ENCODE data around the gene ST7.

Gene ST7

DNA sequence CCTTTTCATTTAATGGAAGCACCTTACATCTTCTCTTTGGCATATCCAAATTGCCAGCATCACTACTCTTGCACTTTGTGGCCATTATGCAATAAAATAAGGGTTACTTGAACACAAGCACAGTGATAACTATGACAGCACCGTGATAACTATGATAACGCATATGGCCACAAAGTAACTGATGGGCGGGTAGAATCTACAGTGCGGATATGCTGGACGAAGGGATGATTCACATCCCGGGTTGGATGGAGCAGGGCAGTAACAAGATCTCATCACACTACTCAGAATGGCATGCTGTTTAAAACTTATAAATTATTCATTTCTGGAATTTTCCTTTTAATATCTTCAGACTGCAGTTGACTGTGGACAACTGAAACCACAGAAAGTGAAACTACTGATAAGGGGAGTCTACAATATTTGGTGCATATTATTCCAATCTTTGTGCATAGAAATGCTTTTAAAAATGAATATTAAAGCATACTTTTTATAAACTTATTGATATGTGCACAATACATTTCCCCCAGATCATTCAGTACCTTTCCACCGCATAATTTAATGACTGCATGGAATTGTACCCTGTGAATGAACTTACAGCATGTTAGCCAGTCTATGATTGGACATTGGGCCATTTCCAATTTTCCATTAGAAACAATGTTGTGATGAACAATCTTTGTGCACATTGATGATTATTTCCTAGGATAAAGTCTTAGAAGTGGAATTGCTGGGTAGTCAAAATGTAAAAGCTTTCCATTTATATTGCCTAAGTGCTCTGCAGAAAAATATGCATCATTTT, 233.1 kb downstream of the ST7 start:
- Histone ChIP-seq H3K4me3 (replicated peaks; ENCODE audit: low read depth, low read length) (no peak overlapping the region), H3K36me3 (ENCODE audit: control insufficient read depth, insufficient read depth, low read length) (no peaks in the 10 kb centered on the region; the same call in 1 of the 2 replicates), H3K27me3 (replicated peaks; ENCODE audit: control insufficient read depth, insufficient read depth, low read length) (no peaks in the 10 kb centered on the region)
- TF ChIP-seq, protein P1, sequence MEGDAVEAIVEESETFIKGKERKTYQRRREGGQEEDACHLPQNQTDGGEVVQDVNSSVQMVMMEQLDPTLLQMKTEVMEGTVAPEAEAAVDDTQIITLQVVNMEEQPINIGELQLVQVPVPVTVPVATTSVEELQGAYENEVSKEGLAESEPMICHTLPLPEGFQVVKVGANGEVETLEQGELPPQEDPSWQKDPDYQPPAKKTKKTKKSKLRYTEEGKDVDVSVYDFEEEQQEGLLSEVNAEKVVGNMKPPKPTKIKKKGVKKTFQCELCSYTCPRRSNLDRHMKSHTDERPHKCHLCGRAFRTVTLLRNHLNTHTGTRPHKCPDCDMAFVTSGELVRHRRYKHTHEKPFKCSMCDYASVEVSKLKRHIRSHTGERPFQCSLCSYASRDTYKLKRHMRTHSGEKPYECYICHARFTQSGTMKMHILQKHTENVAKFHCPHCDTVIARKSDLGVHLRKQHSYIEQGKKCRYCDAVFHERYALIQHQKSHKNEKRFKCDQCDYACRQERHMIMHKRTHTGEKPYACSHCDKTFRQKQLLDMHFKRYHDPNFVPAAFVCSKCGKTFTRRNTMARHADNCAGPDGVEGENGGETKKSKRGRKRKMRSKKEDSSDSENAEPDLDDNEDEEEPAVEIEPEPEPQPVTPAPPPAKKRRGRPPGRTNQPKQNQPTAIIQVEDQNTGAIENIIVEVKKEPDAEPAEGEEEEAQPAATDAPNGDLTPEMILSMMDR (IDR thresholded peaks at IDR 0.05; ENCODE audit: insufficient read depth, low read length, poor library complexity, severe bottlenecking): no peak
- no peak for DNase-seq (ENCODE audit: extremely low read depth, insufficient read length)

DNA sequence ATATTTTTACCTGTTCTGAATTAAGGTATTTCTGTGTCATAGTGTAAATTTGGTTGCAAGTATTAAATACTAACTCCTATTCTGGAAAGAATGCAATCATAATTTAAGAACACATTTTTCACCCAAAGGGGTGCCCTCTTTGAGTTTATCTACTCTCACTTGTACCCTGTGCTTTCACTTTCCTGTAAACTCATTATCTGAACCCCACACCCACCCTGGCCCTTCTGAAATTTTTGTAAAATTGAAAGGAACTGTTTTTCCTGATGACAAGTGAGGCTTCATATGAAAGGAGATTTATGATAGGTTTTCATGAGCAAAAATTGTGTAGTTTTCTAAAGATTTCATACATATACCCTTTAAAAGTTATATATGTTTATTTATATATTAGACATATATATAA, 235.1 kb downstream of the ST7 start:
- no peak overlapping the region for H3K4me3 ChIP-seq (replicated peaks; ENCODE audit: low read depth, low read length)
- DNase-seq (ENCODE audit: extremely low read depth, insufficient read length): no peak
- H3K27me3 ChIP-seq (replicated peaks; ENCODE audit: control insufficient read depth, insufficient read depth, low read length): no peaks in the 10 kb centered on the region
- H3K36me3 ChIP-seq (ENCODE audit: control insufficient read depth, insufficient read depth, low read length): no peaks in the 10 kb centered on the region; the same call in 1 of the 2 replicates
- TF ChIP-seq, protein P1 (IDR thresholded peaks at IDR 0.05; ENCODE audit: insufficient read depth, low read length, poor library complexity, severe bottlenecking): no peak

DNA sequence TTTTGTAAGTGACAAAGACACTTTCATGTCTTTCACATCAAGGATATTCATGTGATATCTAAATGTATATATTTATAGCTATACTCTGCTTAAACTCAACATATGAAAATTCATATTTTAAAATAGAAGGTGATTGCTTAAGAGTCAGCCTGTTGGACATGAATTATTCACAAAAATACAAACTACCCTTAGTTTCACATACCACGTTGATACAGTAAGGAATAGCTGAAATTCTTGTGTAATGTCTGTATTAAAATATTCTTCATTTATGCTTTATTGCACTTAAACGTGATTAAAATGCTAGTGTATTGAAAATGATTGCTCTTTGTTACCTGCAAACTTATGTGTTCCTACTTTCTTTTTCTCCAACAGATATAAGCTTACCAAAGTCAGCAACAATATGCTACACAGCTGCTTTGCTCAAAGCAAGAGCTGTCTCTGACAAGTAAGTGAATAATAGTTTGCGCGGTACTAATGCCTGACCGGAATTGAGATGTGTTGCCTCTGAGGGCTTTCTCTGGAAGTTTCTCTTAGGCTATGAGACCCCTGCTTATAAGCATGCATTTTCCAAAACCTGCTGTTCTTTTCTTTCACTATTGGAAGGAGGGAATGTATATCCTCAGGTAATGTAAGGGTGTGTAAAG, 235.8 kb downstream of the ST7 start:
- Histone ChIP-seq H3K36me3 (ENCODE audit: control insufficient read depth, insufficient read depth, low read length) (no peaks in the 10 kb centered on the region; the same call in 1 of the 2 replicates), H3K27me3 (replicated peaks; ENCODE audit: control insufficient read depth, insufficient read depth, low read length) (no peaks in the 10 kb centered on the region), H3K4me3 (replicated peaks; ENCODE audit: low read depth, low read length) (no peak overlapping the region)
- TF ChIP-seq, protein P1 (IDR thresholded peaks at IDR 0.05; ENCODE audit: insufficient read depth, low read length, poor library complexity, severe bottlenecking): no peak
- DNase-seq (ENCODE audit: extremely low read depth, insufficient read length): no peak

DNA sequence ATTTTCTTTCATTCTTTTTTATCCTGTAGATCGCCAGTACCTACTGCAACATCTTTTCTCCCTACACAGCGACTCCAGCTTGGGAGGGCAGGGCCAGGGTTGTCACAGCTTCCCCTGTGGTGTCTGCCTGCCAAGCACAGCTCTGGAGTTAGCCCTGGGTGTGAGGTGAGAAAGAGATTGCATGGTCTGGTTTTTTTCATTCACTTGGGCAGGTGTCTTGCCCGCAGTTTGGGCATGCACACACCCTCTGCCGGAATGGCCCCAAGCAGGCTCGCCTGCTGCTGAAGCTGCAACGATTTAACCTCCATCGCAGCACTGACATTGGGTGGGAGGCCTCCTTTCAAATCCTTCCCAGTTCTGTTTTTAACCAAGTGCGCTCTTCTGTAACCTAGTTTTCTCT, 236.8 kb downstream of the ST7 start:
- no peak for DNase-seq (ENCODE audit: extremely low read depth, insufficient read length)
- H3K4me3 ChIP-seq (replicated peaks; ENCODE audit: low read depth, low read length): no peak overlapping the region
- no peaks in the 10 kb centered on the region for H3K27me3 ChIP-seq (replicated peaks; ENCODE audit: control insufficient read depth, insufficient read depth, low read length)
- H3K36me3 ChIP-seq (ENCODE audit: control insufficient read depth, insufficient read depth, low read length): no peaks in the 10 kb centered on the region; the same call in 1 of the 2 replicates
- TF ChIP-seq, protein P1 (IDR thresholded peaks at IDR 0.05; ENCODE audit: insufficient read depth, low read length, poor library complexity, severe bottlenecking): no peak

DNA sequence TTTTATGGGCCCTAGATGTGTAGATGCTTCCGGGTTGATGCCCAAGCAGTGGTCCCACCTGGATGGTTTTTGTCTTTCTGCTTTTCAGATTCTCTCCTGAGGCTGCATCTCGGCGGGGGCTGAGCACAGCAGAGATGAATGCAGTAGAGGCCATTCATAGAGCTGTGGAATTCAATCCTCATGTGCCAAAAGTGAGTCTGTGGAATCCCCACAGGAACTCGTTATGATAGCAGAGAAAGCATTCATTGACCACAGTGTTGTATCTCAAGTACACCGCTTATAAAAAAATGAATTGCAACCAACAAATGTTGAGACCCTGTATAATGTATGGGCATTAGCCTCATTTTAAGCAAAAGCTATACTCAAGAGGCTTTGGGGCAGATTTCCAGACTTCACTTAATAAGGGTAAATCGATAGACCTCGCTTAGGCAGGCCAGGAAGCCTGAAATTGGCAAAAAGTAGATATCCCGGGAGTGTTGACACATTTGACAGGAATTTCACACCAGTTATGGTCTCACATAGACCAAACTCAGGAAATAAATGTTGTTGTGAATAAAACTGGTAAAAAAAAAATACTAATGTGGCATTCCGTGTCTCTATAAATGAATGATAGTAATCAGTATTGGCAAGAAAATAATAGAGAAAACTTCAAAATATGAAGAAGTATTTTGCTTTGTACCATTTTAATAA, 237.6 kb downstream of the ST7 start:
- Histone ChIP-seq H3K27me3 (replicated peaks; ENCODE audit: control insufficient read depth, insufficient read depth, low read length) (no peaks in the 10 kb centered on the region), H3K4me3 (replicated peaks; ENCODE audit: low read depth, low read length) (no peak overlapping the region), H3K36me3 (ENCODE audit: control insufficient read depth, insufficient read depth, low read length) (no peaks in the 10 kb centered on the region; the same call in 1 of the 2 replicates)
- TF ChIP-seq, protein P1 (IDR thresholded peaks at IDR 0.05; ENCODE audit: insufficient read depth, low read length, poor library complexity, severe bottlenecking): no peak
- DNase-seq (ENCODE audit: extremely low read depth, insufficient read length): no peak
